GM21367 (cell line): ENCODE results near the gene COX19.
"Not testable (repeated sequence)": the region's sequence is repeated elsewhere in the genome, so short reads cannot be mapped to it uniquely, and the experiment has no call there.

Source experiments
- ATAC-seq: cut with Tn5 transposase; IDR thresholded peaks from one replicate; pipeline ENCODE4 v1.9.1; 2021; ENCODE audit not compliant: unreplicated experiment

COX19 gene

GRCh38 chr7:946256-946996 lies 28.9 kb downstream of the COX19 start:
- no peak for ATAC-seq

- ATAC-seq, result no peak
These were observed 29.6 kb downstream of the COX19 start for GRCh38 chr7:945556-946255.

GRCh38 chr7:945147-945555 lies 30.2 kb downstream of the COX19 start:
- no peak for ATAC-seq

GRCh38 chr7:944744-945143 lies 30.6 kb downstream of the COX19 start:
- no peak for ATAC-seq

GRCh38 chr7:943793-944192 lies 31.6 kb downstream of the COX19 start:
- ATAC-seq, result not testable (repeated sequence)

GRCh38 chr7:940599-941408 lies 34.5 kb downstream of the COX19 start:
- ATAC-seq, result no peak

- ATAC-seq, result no peak
These were observed 35.5 kb downstream of the COX19 start for GRCh38 chr7:939843-940242.

- ATAC-seq, result no peak
These were observed 36.7 kb downstream of the COX19 start for GRCh38 chr7:938546-939185.

- no peak for ATAC-seq
These were observed 37.4 kb downstream of the COX19 start for GRCh38 chr7:937856-938484.

GRCh38 chr7:936386-937054 lies 38.8 kb downstream of the COX19 start:
- peak; percentile 65 for ATAC-seq

GRCh38 chr7:935874-936385 lies 39.4 kb downstream of the COX19 start:
- no peak for ATAC-seq

- ATAC-seq, result no peak
These were observed 40.0 kb downstream of the COX19 start for GRCh38 chr7:935164-935873.

- ATAC-seq, result no peak
These were observed 40.7 kb downstream of the COX19 start for GRCh38 chr7:934469-935163.

GRCh38 chr7:932651-932975 lies 42.7 kb downstream of the COX19 start:
- ATAC-seq, result no peak

- no peak for ATAC-seq
These were observed 43.3 kb downstream of the COX19 start for GRCh38 chr7:931871-932650.

GRCh38 chr7:930975-931758 lies 44.2 kb downstream of the COX19 start:
- no peak for ATAC-seq

- ATAC-seq, result no peak
These were observed 46.0 kb downstream of the COX19 start for GRCh38 chr7:929311-929711.
